ENCODE results near the gene LAMC3. TPM values are rescaled to one million over a fixed set of nuclear protein-coding genes. Genes with fewer than 3 reads are reported as not detected.

LAMC3 gene
- total RNA-seq, 1 experiment from 2014 or later: not detected

- Mint-ChIP-seq H3K27me3 (ENCODE audit: insufficient read depth, unreplicated experiment) (peaks cover 43% of the 10 kb centered on the region), H3K27ac (ENCODE audit: low read depth, unreplicated experiment) (no peak overlapping the region), H3K36me3 (ENCODE audit: insufficient read depth, unreplicated experiment) (no peaks in the 10 kb centered on the region), H3K4me1 (ENCODE audit: insufficient read depth, unreplicated experiment) (no peaks in the 10 kb centered on the region), H3K4me3 (ENCODE audit: unreplicated experiment) (no peak overlapping the region), H3K9me3 (ENCODE audit: unreplicated experiment) (no peaks in the 10 kb centered on the region)
- no TSS peak for BruUV-seq (replicated peaks)
- DNase-seq (ENCODE audit: unreplicated experiment): no peak
- intact Hi-C loops (cut with micrococcal nuclease): no loop called here
- POLR2A ChIA-PET: no interaction called here
- CTCF ChIA-PET: interaction anchor here (0.6 to 0.7 kb wide), 2 partner anchors 89 to 125 kb away, joined by 3 to 4 read pairs; no protein-coding TSS in a partner anchor
- no peak for TF ChIP-seq CTCF (IDR thresholded peaks at IDR 0.05; ENCODE audit: unreplicated experiment)
Measured at GRCh38 chr9:131025953-131026858, 17.2 kb downstream of the LAMC3 start.

DNA sequence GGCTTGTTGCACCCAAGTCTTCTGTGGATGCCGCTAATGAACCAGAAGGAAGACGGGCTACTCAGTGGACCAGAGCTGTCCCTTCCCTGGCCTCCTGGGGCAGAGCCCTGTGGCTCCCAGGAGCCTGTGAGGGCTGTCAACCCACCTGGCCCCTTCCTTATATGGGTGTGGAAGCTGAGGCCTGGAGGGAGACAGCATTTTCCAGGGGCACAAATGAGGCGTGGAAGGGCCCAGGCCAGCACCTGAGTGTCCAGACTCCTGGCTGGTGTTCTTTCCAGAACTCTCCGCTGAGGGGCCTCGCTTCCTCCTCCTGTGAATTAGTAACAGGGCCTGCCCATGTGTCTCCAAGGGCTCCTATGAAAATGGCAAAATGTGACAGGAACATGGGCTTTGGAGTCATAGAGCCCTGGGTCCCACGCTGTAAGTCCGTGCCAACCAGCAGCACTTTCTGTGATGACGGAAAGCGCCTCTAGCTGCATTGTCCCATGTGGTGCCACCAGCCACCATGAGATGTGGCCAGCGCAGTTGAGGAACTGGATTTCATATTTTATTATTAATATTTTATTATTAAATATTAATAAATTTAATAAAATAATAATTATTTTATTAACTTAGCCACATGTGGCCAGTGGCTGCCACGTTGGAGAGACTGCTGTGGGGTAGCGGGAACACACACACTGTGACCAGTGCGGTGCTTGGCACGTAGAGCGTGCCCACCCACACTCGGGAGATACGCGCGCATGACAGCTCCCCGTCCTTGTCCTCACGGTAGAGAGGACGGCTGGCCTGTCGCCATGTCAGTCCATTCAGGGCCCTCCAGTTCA lies 18.3 kb downstream of the LAMC3 start:
- DNase-seq (ENCODE audit: unreplicated experiment): no peak
- H3K36me3 Mint-ChIP-seq (ENCODE audit: insufficient read depth, unreplicated experiment): no peaks in the 10 kb centered on the region
- H3K27ac Mint-ChIP-seq (ENCODE audit: low read depth, unreplicated experiment): no peak overlapping the region
- no TSS peak for BruUV-seq (replicated peaks)
- H3K4me1 Mint-ChIP-seq (ENCODE audit: insufficient read depth, unreplicated experiment): no peaks in the 10 kb centered on the region
- H3K4me3 Mint-ChIP-seq (ENCODE audit: unreplicated experiment): no peak overlapping the region
- H3K27me3 Mint-ChIP-seq (ENCODE audit: insufficient read depth, unreplicated experiment): peaks cover 43% of the 10 kb centered on the region
- no peak for TF ChIP-seq CTCF (IDR thresholded peaks at IDR 0.05; ENCODE audit: unreplicated experiment)
- CTCF ChIA-PET: interaction anchor here (0.6 to 1.6 kb wide), 2 partner anchors 19 to 126 kb away, joined by 4 read pairs; no protein-coding TSS in a partner anchor
- intact Hi-C loops (cut with micrococcal nuclease): no loop called here
- no peaks in the 10 kb centered on the region for H3K9me3 Mint-ChIP-seq (ENCODE audit: unreplicated experiment)
- POLR2A ChIA-PET: no interaction called here

DNA sequence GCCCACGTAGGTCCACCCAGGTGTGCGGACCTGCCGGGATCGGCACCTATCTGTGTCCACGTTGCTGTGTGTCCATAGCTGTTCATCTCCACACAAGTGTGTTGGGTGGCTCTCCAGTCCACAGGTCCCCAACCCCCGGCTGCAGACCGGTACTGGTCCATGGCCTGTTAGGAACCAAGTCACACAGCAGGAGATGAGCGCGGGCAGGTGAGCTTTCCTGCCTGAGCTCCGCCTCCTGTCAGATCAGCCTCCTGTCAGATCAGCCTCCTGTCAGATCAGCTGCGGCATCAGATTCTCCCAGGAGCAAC lies 18.9 kb downstream of the LAMC3 start:
- no peaks in the 10 kb centered on the region for H3K9me3 Mint-ChIP-seq (ENCODE audit: unreplicated experiment)
- H3K27ac Mint-ChIP-seq (ENCODE audit: low read depth, unreplicated experiment): no peak overlapping the region
- H3K4me3 Mint-ChIP-seq (ENCODE audit: unreplicated experiment): no peak overlapping the region
- no peaks in the 10 kb centered on the region for H3K4me1 Mint-ChIP-seq (ENCODE audit: insufficient read depth, unreplicated experiment)
- CTCF ChIA-PET: interaction anchor here (1.0 to 1.6 kb wide), 2 partner anchors 18 to 29 kb away, joined by 3 to 4 read pairs; no protein-coding TSS in a partner anchor
- no peak for TF ChIP-seq CTCF (IDR thresholded peaks at IDR 0.05; ENCODE audit: unreplicated experiment)
- no peak for DNase-seq (ENCODE audit: unreplicated experiment)
- no TSS peak for BruUV-seq (replicated peaks)
- intact Hi-C loops (cut with micrococcal nuclease): no loop called here
- H3K36me3 Mint-ChIP-seq (ENCODE audit: insufficient read depth, unreplicated experiment): no peaks in the 10 kb centered on the region
- H3K27me3 Mint-ChIP-seq (ENCODE audit: insufficient read depth, unreplicated experiment): peaks cover 44% of the 10 kb centered on the region
- POLR2A ChIA-PET: no interaction called here

GRCh38 chr9:131028221-131028884 lies 19.4 kb downstream of the LAMC3 start:
- no peak for TF ChIP-seq CTCF (IDR thresholded peaks at IDR 0.05; ENCODE audit: unreplicated experiment)
- Mint-ChIP-seq H3K9me3 (ENCODE audit: unreplicated experiment) (no peaks in the 10 kb centered on the region), H3K27ac (ENCODE audit: low read depth, unreplicated experiment) (no peak overlapping the region), H3K36me3 (ENCODE audit: insufficient read depth, unreplicated experiment) (no peaks in the 10 kb centered on the region), H3K4me1 (ENCODE audit: insufficient read depth, unreplicated experiment) (no peaks in the 10 kb centered on the region), H3K27me3 (ENCODE audit: insufficient read depth, unreplicated experiment) (peaks cover 44% of the 10 kb centered on the region), H3K4me3 (ENCODE audit: unreplicated experiment) (no peak overlapping the region)
- POLR2A ChIA-PET: no interaction called here
- no TSS peak for BruUV-seq (replicated peaks)
- no peak for DNase-seq (ENCODE audit: unreplicated experiment)
- intact Hi-C loops (cut with micrococcal nuclease): no loop called here
- CTCF ChIA-PET: interaction anchor here (0.5 to 1.6 kb wide), 4 partner anchors 18 to 321 kb away, joined by 3 to 4 read pairs (median 3); no protein-coding TSS in a partner anchor

Measured in MCF 10A (cell line).